ENCODE measurements around the gene RHEB.

The RHEB gene

GRCh38 chr7:151437159-151437553 lies 82.5 kb downstream of the RHEB start:
- H3K4me3 ChIP-seq (ENCODE audit: low read depth, low read length) = no peak overlapping the region
- no peak overlapping the region for H3K27ac ChIP-seq
- DNase-seq = no peak
- in situ Hi-C loops (cut with HindIII; ENCODE audit: low pct_ligation_motif_present, low sequenced_read_pairs) = no loop called here
- TF ChIP-seq CTCF (IDR thresholded peaks at IDR 0.05; ENCODE audit: low read depth, low read length, missing control alignments) = no peak
- H3K36me3 ChIP-seq (replicated peaks) = no peaks in the 10 kb centered on the region
- no peaks in the 10 kb centered on the region for H3K27me3 ChIP-seq (replicated peaks)

- DNase-seq = no peak
- Histone ChIP-seq H3K4me3 (ENCODE audit: low read depth, low read length) (no peak overlapping the region), H3K27ac (no peak overlapping the region), H3K27me3 (replicated peaks) (no peaks in the 10 kb centered on the region), H3K36me3 (replicated peaks) (no peaks in the 10 kb centered on the region)
- in situ Hi-C loops (cut with HindIII; ENCODE audit: low pct_ligation_motif_present, low sequenced_read_pairs) = no loop called here
- TF ChIP-seq CTCF (IDR thresholded peaks at IDR 0.05; ENCODE audit: low read depth, low read length, missing control alignments) = no peak
Measured at GRCh38 chr7:151436446-151437158, 83.1 kb downstream of the RHEB start.

- no peak for DNase-seq
- TF ChIP-seq CTCF (IDR thresholded peaks at IDR 0.05; ENCODE audit: low read depth, low read length, missing control alignments) = no peak
- Histone ChIP-seq H3K27ac (no peak overlapping the region), H3K36me3 (replicated peaks) (no peaks in the 10 kb centered on the region), H3K27me3 (replicated peaks) (no peaks in the 10 kb centered on the region), H3K4me3 (ENCODE audit: low read depth, low read length) (no peak overlapping the region)
- in situ Hi-C loops (cut with HindIII; ENCODE audit: low pct_ligation_motif_present, low sequenced_read_pairs) = no loop called here
Measured at GRCh38 chr7:151435971-151436370, 83.7 kb downstream of the RHEB start.

GRCh38 chr7:151435103-151435916 lies 84.4 kb downstream of the RHEB start:
- Histone ChIP-seq H3K27ac (no peak overlapping the region), H3K27me3 (replicated peaks) (no peaks in the 10 kb centered on the region), H3K4me3 (ENCODE audit: low read depth, low read length) (no peak overlapping the region), H3K36me3 (replicated peaks) (no peaks in the 10 kb centered on the region)
- no peak for TF ChIP-seq CTCF (IDR thresholded peaks at IDR 0.05; ENCODE audit: low read depth, low read length, missing control alignments)
- in situ Hi-C loops (cut with HindIII; ENCODE audit: low pct_ligation_motif_present, low sequenced_read_pairs) = no loop called here
- DNase-seq = no peak

- H3K36me3 ChIP-seq (replicated peaks) = no peaks in the 10 kb centered on the region
- no peak overlapping the region for H3K27ac ChIP-seq
- no peaks in the 10 kb centered on the region for H3K27me3 ChIP-seq (replicated peaks)
- in situ Hi-C loops (cut with HindIII; ENCODE audit: low pct_ligation_motif_present, low sequenced_read_pairs) = no loop called here
- no peak for DNase-seq
- TF ChIP-seq CTCF (IDR thresholded peaks at IDR 0.05; ENCODE audit: low read depth, low read length, missing control alignments) = no peak
- no peak overlapping the region for H3K4me3 ChIP-seq (ENCODE audit: low read depth, low read length)
Measured at GRCh38 chr7:151434549-151434948, 85.1 kb downstream of the RHEB start.
